HCT116 (cell line): ENCODE results near the gene OR14J1.

ENCODE experiments used
- CEBPB ChIP-seq: IDR thresholded peaks from 2 replicates; pipeline ENCODE4 v1.6.1; 2012; ENCODE audit warnings: low read depth
- EZH2 ChIP-seq: fragments of 200-600 bp; sonication (generic); IDR thresholded peaks from 2 replicates; pipeline ENCODE4 v1.6.1; 2017; ENCODE audit warnings: antibody characterized with exemption, mixed run types
- SP1 ChIP-seq: IDR thresholded peaks from 2 replicates; pipeline ENCODE4 v1.6.1; 2012; ENCODE audit warnings: low read depth
- TF ChIP-seq, protein P1 (sequence below), 3 experiments: fragments of 200-600 bp in 1 of 3; sonication (generic) in 1 of 3; IDR thresholded peaks in 2 of 3; conservative IDR thresholded peaks in 1 of 3; 2 replicates each; pipeline ENCODE4 v1.5.1; 2012 to 2017; ENCODE audit warnings: low read depth in 2 of 3, low read length in 2 of 3, antibody characterized with exemption in 1 of 3, borderline replicate concordance in 1 of 3, control low read depth in 1 of 3, mild to moderate bottlenecking in 1 of 3, mixed read lengths in 1 of 3, mixed run types in 1 of 3, moderate library complexity in 1 of 3; ENCODE audit not compliant: insufficient read depth in 1 of 3

GRCh38 chr6:29294499-29294914, 7.0 kb upstream of the OR14J1 start:
- TF ChIP-seq SP1 (no peak), EZH2 (no peak), CEBPB (no peak)
- TF ChIP-seq, protein P1, sequence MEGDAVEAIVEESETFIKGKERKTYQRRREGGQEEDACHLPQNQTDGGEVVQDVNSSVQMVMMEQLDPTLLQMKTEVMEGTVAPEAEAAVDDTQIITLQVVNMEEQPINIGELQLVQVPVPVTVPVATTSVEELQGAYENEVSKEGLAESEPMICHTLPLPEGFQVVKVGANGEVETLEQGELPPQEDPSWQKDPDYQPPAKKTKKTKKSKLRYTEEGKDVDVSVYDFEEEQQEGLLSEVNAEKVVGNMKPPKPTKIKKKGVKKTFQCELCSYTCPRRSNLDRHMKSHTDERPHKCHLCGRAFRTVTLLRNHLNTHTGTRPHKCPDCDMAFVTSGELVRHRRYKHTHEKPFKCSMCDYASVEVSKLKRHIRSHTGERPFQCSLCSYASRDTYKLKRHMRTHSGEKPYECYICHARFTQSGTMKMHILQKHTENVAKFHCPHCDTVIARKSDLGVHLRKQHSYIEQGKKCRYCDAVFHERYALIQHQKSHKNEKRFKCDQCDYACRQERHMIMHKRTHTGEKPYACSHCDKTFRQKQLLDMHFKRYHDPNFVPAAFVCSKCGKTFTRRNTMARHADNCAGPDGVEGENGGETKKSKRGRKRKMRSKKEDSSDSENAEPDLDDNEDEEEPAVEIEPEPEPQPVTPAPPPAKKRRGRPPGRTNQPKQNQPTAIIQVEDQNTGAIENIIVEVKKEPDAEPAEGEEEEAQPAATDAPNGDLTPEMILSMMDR (IDR thresholded peaks at IDR 0.05 in 2 of 3, conservative IDR thresholded peaks at IDR 0.05 in 1 of 3; ENCODE audit: borderline replicate concordance in 1 of 3, insufficient read depth in 1 of 3, low read depth in 2 of 3, low read length in 2 of 3), result no peak
